Stimulated activated CD8-positive, alpha-beta memory T cell treated with anti-CD3 and anti-CD28 coated beads, Interleukin-4, amount 100 ng/mL, for 24 hours (primary cell): ENCODE data around the gene STUB1.
A peak's percentile ranks its signal among the peaks of the same experiment; 100 is the strongest.
"Not testable (repeated sequence)": the region's sequence is repeated elsewhere in the genome, so short reads cannot be mapped to it uniquely, and the experiment has no call there.

Source experiments
- DNase-seq: peaks from one replicate; pipeline ENCODE4 v3.0.0-alpha.2; 2020; ENCODE audit warnings: low read depth

Gene STUB1

DNA sequence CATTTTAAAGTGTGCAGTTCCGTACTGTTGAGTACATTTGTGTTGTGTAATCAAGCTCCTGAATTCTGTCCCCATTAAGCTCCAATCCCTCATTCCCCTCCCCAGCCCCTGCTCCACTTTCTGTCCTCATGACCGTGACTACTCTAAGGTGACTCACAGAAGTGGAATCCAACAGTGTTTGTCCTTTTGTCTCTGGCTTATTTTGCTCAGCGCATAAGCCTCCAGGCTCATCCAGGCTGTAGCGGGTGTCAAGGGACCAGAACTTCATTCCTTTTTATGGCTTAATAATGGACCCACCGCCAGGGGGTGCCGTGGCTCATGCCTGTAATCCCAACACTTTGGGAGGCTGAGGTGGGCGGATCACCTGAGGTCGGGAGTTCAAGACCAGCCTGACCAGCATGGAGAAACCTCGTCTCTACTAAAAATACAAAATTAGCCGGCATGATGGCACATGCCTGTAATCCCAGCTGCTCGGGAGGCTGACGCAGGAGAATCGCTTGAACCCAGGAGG is 32.6 kb downstream of the STUB1 start:
- not testable (repeated sequence) for DNase-seq

DNA sequence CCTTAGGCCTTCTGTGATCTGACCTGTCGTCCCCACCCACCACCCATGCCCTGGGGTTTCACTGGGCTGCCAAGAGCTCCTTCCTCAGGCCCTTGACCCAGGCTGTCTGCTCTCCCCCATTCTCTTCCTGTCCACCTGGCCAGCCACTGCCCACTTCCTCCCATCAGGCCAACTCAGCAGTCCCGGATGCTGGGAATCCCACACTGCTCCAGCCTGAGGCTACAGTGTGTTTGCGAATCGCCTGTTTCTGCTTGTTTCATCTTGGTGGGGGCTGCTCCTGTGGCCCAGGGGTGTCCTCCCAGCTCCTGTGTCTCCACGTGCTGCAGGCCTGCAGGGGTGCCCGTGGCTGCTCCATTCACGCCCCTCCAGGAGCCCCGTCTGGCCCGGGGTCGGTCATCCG is 33.9 kb downstream of the STUB1 start:
- no peak for DNase-seq

DNA sequence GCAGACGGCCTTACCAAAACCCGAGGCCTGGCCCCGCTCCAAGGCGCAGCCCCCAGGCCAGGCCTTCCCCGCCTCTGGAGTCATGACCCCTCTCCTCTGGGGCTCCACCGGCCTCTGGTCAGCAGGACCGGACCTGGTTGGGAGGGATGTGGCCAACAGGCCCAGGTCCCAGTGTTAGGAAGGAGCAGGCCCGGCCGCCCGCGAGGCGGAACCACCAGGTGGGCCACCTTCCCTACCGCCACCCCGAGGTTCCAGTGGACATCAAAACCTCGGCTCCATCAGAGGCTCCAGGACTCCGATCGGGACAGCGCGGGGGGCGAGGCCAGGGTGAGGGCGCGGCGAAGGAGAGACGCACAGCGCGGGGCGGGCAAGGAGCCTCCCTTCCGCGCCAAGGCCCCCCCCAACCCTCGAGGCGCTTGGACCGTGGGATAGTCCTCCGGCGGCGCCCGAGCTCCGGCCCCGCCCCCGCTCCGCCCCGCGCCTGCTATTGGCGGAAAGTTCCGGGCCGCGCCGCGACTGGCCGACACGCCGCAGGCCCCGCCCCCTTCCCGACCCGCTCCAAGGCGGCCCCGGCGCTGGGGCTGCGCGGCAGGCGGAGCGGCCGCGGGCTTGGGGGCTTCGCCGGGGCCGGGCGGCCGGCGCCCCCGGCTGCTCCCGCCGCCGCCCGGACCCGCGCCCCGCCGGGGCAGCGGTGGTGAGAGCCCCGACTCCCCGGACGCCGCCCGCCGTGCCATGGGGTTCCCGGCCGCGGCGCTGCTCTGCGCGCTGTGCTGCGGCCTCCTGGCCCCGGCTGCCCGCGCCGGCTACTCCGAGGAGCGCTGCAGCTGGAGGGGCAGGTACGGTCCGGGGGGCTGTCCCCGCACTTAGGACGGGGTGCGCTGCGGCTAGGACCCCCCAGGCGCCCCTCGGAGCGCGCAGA is 34.6 kb downstream of the STUB1 start, which contains the start of gene METRN:
METRN (plus strand) TSS at position 561 of the 919 bp plus-strand sequence; CDS start at position 733, 172 bp downstream.
- DNase-seq: peak; percentile 90

DNA sequence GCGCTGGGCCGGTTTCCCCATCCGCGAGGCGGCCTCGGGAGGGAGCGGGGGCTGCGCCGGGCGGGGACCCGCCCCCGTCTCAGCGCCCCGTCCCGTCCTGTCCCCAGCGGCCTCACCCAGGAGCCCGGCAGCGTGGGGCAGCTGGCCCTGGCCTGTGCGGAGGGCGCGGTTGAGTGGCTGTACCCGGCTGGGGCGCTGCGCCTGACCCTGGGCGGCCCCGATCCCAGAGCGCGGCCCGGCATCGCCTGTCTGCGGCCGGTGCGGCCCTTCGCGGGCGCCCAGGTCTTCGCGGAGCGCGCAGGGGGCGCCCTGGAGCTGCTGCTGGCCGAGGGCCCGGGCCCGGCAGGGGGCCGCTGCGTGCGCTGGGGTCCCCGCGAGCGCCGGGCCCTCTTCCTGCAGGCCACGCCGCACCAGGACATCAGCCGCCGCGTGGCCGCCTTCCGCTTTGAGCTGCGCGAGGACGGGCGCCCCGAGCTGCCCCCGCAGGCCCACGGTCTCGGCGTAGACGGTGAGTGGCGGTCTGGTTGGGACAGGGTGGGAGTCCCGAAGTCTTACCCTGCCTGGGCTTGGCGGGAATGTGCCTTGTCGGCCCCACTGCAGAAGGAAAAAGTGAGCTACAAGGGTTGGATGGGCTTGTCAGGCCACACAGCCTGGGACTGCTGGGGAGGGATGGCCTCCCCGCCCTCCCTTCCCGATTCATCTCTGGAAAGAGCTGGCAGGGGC is 35.4 kb downstream of the STUB1 start:
- no peak for DNase-seq

DNA sequence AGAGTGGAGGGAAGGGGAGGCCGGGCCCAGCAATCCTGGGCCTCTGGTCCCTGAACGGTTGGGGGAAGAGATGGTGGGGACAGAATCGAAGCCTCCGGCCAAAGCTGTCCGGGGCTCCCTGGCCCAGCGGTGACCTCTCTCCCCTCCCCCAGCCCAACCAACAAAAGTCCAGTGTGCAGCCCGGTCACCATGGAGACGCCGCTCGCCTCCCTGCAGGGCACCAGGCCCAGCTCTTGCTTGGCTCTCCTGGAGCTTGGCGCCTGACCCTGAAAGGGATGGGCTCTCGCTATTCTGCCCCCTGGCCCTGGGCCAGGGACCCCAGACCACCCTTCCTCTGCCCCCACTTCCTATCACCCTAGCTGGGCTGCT is 36.0 kb downstream of the STUB1 start:
- DNase-seq: no peak

DNA sequence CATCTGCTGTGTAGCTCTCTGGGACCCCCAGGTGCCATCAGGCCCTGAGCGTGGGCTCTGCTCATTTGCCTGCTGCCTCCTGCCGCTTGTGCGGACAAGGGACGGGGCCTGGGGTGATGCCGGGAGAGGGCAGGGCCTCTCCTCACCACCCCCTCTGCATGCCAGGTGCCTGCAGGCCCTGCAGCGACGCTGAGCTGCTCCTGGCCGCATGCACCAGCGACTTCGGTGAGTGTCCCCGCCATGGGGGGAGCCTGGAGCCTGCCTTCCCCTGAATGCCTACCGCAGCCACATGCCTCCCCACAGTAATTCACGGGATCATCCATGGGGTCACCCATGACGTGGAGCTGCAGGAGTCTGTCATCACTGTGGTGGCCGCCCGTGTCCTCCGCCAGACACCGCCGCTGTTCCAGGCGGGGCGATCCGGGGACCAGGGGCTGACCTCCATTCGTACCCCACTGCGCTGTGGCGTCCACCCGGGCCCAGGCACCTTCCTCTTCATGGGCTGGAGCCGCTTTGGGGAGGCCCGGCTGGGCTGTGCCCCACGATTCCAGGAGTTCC is 36.6 kb downstream of the STUB1 start:
- DNase-seq: no peak

DNA sequence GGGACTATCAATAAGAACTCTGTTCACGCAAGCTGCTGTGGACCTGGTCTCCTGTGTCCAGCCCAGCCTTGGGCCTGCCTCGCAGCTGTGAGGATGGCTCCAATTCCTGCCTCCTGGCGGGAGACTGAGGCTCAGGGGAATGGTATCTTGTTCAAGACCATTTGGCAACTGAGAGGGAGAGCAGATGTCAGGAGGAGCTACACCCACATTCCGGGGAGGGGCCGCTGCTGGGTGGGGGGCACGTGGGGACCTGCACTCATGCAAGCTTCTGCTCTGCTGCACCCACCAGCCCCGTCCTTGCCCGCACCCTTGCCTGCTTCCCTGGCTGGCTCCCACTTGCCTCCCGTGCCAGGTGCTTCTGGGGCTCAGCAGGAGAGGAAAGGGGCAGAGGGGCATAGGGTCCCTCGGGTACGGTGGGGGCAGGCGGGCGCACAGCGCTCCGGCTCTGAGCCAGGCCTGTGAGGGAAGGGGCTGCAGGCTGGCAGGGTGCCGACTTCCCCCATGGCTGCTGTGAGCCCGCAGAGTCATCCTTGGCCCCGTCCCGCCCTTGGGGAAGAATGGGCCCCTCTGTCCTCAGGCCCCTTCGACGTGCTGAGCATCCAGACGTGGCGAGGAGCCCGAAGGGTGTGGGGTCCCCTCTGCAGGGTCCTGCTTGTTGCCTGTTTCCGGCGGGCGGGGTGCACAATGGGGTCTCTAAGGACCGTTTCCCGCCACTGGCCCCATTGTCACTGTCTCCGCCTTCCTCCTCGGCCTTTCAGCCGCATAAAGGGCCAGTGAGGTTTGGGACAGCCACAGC is 37.4 kb downstream of the STUB1 start:
- DNase-seq: no peak

DNA sequence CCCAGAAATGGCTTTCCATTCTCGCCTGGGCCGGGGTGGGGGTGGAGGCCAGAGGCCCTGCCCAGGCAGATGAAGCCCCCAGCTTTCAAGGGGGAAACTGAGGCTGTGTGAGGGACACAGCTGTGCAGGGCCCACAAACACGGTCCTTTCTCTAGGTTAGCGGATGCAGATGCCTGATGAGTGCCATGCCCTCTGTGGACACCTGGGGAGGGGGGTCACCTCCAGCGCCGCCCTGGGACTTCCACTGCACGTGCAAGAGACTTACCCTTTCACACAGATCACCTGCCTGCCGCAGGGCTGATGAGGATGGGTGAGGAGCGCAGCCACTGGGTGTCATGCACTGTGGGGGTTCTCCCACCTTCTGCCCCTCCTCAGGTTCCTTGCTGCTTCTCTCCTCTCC is 38.2 kb downstream of the STUB1 start:
- no peak for DNase-seq

DNA sequence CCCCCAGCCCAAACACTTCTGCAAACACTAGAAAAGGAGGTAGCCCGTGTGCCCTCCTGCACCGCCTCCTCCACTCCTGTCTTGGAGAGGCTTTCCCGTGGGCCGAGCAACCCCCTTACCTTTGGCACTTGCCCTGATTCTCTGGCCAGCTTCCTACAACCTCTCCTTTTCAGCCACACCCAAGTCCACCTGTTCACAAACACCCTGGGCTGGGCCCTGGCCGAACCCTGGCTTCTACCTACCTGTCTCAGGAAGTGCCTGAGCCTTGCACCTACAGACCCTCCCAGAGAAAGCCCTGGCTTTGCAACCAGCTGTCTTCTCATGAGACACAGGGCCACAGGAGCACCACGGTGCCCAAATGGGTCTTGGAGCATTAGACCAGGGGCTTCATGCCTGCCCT is 38.7 kb downstream of the STUB1 start:
- no peak for DNase-seq

DNA sequence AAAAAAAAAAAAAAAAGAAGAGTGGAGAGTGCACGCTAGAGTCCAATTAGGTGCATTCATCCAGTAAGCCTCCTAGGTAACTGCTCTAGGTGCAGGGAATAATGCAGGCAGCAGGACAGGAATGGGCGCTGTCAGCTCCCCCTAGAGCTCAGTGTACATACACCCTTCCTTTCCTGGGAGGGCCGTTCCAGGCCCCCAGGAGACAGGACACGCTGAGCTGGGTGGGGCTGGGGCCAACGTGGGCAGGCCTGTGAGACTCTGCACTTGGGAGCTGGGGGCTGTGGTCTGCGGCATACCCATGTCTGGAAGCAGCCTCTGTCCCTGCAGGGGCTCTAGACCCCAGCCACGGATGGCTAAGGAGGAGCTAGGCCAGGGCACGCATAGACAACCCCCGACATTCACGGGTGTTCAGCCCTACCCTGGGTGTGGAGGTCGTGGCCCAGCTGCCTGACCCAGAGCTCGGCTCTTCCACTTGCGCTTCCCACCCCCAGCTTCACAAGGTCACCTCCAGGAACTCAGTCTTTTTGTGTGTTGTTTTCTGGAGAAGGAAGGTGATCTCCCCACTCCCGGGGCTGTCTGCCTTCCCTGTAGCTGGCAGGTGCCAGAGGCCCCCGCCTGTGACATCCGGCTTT is 39.7 kb downstream of the STUB1 start:
- no peak for DNase-seq

DNA sequence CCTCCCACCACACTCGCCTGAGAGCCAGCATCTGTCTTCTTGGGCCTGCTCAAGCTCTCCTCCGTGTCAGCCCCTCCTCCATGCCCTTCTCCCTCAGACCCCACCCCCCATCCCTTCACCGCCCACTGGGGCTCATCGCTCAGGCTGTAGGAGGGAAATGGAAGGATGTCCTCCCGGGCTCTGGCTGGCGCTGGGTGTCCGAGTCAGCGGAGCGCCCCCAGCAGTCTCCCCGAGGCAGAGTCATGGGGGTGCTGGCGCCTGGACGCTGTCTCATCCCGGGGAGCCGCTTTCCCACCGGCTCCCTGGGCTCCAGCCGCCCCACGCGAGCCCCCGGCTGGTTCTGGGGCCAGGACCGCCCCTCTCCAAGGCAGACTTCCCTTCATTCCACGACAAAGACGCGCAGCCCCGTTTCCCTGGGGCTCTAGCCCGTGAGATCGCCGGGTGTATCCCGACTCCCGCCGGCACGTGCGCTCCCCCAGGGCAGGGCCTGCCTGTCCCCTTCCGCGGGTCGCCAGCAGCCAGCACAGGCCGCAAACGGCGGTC is 40.3 kb downstream of the STUB1 start:
- DNase-seq: no peak

DNA sequence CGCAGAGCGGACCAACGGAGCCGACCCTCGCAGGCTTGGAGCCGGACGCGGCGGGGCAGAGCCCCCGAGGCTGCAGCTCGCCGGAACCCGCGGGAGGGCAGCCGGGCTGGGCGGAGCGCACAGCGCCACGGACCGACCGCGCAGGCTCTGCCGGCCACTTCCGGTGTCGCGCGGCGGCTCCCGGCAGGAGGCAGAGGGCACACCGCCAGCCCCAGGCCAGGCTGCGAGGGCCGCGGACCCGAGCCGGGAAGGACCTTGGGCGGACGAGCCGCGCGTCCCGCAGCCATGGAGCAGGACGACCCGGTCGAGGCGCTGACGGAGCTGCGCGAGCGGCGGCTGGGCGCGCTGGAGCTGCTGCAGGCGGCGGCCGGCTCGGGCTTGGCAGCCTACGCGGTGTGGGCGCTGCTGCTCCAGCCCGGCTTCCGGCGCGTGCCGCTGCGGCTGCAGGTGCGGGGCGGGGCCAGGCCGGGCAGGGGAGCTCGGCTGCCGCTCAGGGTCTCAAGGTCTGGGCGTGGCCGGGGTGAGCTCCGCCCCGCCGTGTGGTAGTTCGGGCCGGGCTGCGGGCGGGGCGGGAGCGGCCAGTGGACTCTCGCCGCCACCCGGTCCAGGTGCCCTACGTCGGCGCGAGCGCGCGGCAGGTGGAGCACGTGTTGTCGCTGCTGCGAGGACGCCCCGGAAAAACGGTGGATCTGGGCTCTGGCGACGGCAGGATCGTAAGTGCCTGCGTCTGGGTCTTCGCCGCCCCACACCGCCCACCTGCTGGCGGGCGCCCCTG is 41.0 kb downstream of the STUB1 start, which contains the start of gene ANTKMT:
ANTKMT (plus strand) TSS at position 157 of the 775 bp plus-strand sequence; CDS start at position 286, 129 bp downstream.
- DNase-seq: peak; percentile 75

DNA sequence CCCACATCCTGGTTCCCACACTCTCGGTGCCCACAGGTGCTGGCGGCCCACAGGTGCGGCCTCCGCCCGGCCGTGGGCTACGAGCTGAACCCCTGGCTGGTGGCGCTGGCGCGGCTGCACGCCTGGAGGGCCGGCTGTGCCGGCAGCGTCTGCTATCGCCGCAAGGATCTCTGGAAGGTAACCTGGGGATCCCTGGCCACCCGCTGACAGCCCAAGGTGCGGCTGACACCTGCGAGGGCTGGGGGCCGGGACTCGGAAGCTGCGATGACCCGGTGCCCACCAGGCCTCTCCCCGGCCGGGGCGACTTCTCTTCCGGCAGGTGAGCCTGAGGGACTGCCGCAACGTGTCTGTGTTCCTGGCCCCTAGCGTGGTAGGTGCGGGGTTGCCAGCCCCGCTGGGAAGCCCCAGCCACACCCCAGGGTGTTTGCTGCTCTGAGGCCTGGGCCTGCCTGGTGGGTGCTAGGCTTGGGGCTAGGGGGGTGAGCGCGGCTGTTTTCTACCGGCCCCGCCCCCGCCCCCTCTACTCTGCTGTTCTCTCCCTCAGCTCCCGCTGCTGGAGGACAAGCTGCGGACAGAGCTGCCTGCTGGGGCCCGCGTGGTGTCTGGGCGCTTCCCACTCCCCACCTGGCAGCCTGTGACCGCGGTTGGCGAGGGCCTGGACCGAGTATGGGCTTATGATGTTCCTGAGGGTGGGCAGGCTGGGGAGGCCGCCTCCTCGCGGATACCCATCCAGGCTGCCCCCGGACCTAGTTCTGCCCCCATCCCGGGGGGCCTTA is 41.7 kb downstream of the STUB1 start:
- no peak for DNase-seq

DNA sequence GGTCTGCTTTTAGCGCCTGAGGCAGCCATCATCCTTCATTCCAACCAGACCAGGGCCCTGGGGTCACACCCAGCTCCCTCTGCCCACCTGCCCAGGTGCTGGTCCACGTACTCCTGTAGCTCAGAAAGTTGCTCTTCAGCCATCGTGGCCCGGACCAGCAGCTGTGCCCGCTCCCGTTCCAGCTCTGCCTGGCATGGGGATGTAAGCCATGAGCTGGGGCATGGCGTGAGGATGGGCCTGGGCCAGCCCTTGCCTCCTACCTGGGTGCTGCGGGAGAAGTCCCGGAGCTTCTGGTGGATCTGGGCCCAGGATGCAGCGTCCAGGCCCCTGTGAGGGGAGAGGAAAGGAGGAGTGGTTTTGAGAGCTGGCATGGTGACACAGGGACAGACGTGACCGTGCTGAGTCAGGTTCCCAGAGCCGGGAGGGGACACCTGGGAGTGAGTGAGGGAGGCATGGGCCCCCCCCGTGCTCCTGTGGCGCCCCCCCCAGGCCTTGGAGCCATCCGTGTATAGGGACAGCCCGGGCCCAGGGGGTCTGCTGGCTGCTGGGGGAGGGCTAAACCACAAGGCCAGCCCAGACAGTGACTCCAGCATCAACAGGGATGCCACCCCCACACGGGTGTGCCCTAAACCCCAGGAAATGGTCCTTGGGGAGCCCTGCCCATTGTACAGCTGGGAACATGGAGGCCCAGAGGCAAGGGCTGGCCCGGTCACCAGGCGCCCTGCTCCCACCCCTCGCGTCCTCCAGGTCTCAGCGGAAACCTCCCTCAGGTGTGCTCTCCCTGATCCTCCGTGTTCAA is 42.8 kb downstream of the STUB1 start:
- no peak for DNase-seq

DNA sequence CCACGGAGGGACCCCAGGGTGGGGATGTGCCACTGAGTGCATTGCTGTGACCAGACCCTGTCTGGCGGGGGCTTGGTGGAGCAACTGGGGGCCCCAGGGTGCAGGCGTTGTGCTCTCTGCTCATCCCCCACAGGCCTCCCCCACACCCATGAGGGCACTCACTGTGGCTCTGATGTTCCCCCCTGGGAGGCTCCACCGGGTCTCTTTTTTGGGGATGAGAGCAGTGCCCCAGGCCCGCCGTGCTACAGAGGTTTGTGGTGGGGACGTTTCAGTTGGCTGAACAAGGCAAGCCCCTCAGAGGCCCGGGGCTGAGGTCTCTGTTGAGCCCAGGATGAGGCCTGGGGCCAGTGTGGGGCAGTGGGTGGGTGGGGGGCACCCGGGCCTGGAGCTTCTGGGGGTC is 43.5 kb downstream of the STUB1 start:
- no peak for DNase-seq

DNA sequence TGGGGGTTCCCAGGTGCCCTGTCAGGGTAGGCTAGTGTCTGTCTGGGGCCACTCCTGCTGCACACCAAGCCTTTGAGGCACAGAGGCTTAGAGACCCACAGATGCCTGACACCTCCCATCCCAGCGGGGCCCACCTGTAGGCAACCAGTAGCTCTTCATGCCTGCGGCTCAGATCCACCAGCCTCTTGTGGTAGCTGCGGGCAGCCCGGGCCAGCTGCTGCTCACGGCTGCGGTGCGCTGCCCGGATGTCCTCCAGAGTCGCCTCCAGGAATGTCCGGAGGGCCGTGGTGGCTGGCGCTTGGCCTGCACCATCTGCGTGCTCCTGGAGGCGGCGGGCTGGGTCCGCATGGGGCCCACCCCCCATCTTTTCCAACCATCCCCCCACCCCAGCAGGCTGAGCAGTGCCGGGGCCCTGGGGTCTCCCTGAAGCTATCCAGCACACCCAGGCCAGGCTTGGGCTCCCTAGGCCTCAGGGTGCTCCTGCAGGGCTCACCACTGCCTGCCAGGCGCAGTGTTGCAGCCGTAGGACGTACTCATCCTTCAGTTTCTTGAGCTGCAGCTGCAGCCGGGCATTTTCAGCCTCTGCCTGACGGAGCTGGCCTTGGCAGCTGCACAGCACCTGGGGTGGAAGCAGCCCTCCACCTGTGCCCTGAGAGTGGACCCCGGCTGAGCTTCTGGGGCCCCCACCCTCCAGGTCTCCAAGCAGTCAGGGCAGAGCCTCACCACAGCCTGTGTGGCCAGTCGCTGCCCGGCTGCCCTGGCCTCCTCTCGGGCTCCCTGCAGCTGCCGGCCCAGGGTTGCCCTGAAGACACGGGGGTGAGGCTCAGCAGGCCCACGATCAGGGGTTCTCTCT is 44.2 kb downstream of the STUB1 start:
- no peak for DNase-seq

DNA sequence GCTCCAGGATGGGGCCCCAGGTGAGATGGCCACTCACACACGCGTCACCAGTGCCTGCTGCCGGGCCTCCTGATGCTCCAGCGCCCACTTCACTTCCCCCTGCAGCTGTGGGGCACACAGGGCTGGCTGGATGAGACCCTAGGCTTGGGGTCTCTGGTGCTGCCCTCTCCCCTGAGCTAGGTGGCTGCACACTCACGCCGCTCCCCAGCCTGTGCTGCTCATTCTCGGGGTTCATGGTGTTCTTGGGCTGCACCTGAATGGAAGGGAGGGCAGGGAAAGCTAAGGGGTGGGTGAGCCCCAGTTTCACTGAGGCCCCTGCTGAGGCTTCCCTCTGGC is 44.8 kb downstream of the STUB1 start:
- no peak for DNase-seq
